Testis (tissue), 3 donors: ENCODE data around the gene CDH22. TPM values are rescaled to one million over a fixed set of nuclear protein-coding genes. Genes with fewer than 3 reads are reported as not detected.

Source experiments
- DNase-seq: peaks from one replicate; pipeline ENCODE4 v3.0.0-alpha.2; 2019
- H3K27ac ChIP-seq, 2 donors: fragments of 200-600 bp; sonication (generic); one replicate each; pipeline ENCODE4 v1.5.1; 2019
- H3K27me3 ChIP-seq: fragments of 200-600 bp; sonication (generic); one replicate; pipeline ENCODE4 v1.5.1; 2019
- H3K36me3 ChIP-seq: fragments of 200-600 bp; sonication (generic); one replicate; pipeline ENCODE4 v1.5.1; 2017; ENCODE audit warnings: low read depth; ENCODE audit errors: missing control alignments
- H3K4me1 ChIP-seq: fragments of 200-600 bp; sonication (generic); one replicate; pipeline ENCODE4 v1.5.1; 2019
- H3K4me3 ChIP-seq, 2 donors: fragments of 200-600 bp; sonication (generic); one replicate each; pipeline ENCODE4 v1.5.1; 2017 to 2019
- H3K9me3 ChIP-seq: fragments of 200-600 bp; sonication (generic); one replicate; pipeline ENCODE4 v1.5.1; 2017
- CTCF ChIP-seq, 3 experiments: fragments of 450-650 bp in 2 of 3; fragments of 200-600 bp in 1 of 3; sonication (generic) in 1 of 3; IDR thresholded peaks; one replicate each; pipeline ENCODE4 v1.5.1; 2016 to 2019; ENCODE audit warnings: antibody characterized with exemption in 3 of 3, mild to moderate bottlenecking in 2 of 3, moderate library complexity in 1 of 3
- POLR2A ChIP-seq: fragments of 450-650 bp; IDR thresholded peaks from one replicate; pipeline ENCODE4 v1.6.1; 2017; ENCODE audit warnings: antibody characterized with exemption, mild to moderate bottlenecking, moderate library complexity
- WGBS, 2 donors: methylation state at CpG; one replicate each; pipeline ENCODE4 v1.1.5; 2018; 5-methylcytosine and 5-hydroxymethylcytosine counted together
- intact Hi-C: fragments of 100-400 bp; cut with DNase I; formaldehyde crosslinking; loops from one replicate; pipeline ENCODE4 v1.15.1; 2023; ENCODE audit warnings: low total_unique reads
- polyA plus RNA-seq: library from polyadenylated mRNA; stranded (reverse); fragments of 350-450 nt; fragmentation: Illumina TruSeq; extraction: RNeasy Lipid Tissue Mini Kit (QIAGEN cat#74804); gene quantifications from one replicate; pipeline ENCODE4 v1.2.3, GENCODE V29; 2014; ENCODE audit warnings: low read depth, low replicate concordance; ENCODE audit not compliant: insufficient read depth
- total RNA-seq, 2 donors: library from RNA; depleted of rRNA; stranded (reverse); fragments of >200 nt; gene quantifications; one replicate each; pipeline ENCODE4 v1.2.3, GENCODE V29; 2016

Gene CDH22
- total and polyA plus RNA-seq, 3 donors from 2014 or later = 1.8 to 2.6 (median 2.6) TPM

- no peaks in the 10 kb centered on the region for H3K27me3 ChIP-seq
- TF ChIP-seq POLR2A (no peak), CTCF (IDR thresholded peaks at IDR 0.05) (no peak)
- no peaks in the 10 kb centered on the region for H3K36me3 ChIP-seq
- no peaks in the 10 kb centered on the region for H3K9me3 ChIP-seq
- H3K4me1 ChIP-seq = no peaks in the 10 kb centered on the region
- no peak overlapping the region for H3K4me3 ChIP-seq
- no peak overlapping the region for H3K27ac ChIP-seq
- intact Hi-C loops = no loop called here
- whole genome bisulfite sequencing, 2 donors = 83% methylated on average over 4 to 5 of the region's 5 CpGs
- DNase-seq = no peak
Measured at GRCh38 chr20:46160661-46161060, 147.6 kb downstream of the CDH22 start.

DNA sequence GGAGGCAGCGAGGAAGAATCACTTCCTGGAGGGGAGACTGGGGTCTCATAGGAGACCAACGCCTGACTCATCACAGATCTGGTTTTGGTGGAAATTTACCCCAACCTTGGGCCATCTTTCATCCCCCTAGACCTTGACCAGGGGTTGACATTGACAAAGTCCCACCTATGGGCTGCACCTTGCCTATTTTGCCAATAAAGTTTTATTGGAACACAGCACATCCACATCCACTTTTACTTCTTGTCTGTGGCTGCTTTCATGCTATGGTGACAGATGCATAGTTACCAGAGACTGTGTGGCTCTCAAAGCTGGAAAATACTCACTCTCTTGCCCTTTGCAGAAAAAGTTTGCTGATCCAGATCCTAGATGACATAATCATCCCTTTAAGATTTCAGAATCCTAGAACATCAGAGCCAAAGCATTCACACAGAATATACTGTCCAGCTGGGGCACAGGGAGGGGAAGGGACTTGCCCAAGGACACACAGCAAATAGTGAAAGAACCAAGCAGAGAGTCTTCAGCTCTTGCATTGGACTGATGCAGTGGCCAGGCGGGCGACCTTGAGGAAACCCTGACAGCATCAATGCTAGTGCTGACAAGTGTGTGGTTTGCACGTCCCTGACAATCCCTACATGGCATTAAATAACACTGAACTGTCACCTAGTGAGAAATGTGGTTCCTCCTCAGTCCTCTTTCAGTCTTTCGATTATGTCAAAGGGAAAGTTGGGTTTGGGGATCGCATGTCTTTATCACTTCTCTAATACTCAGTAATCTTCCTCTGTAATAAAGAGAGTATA, 149.0 kb downstream of the CDH22 start:
- intact Hi-C loops = no loop called here
- Histone ChIP-seq H3K36me3 (no peaks in the 10 kb centered on the region), H3K9me3 (no peaks in the 10 kb centered on the region), H3K27me3 (no peaks in the 10 kb centered on the region), H3K4me3 (no peak overlapping the region), H3K27ac (no peak overlapping the region), H3K4me1 (no peaks in the 10 kb centered on the region)
- TF ChIP-seq CTCF (IDR thresholded peaks at IDR 0.05) = no peak
- WGBS, 2 donors = 81 to 83% methylated on average over 7 of the region's 7 CpGs
- no peak for DNase-seq

- no peak overlapping the region for H3K27ac ChIP-seq
- intact Hi-C loops = no loop called here
- DNase-seq = no peak
- H3K4me1 ChIP-seq = no peaks in the 10 kb centered on the region
- TF ChIP-seq CTCF (IDR thresholded peaks at IDR 0.05) (no peak), POLR2A (no peak)
- H3K36me3 ChIP-seq = no peaks in the 10 kb centered on the region
- no peaks in the 10 kb centered on the region for H3K27me3 ChIP-seq
- 54 to 62% methylated on average over 4 to 5 of the region's 5 CpGs for WGBS, 2 donors
- H3K9me3 ChIP-seq = no peaks in the 10 kb centered on the region
- no peak overlapping the region for H3K4me3 ChIP-seq
Measured at GRCh38 chr20:46158476-46158987, 149.8 kb downstream of the CDH22 start.

- Histone ChIP-seq H3K4me1 (no peaks in the 10 kb centered on the region), H3K27ac (no peak overlapping the region), H3K4me3 (no peak overlapping the region), H3K27me3 (no peaks in the 10 kb centered on the region), H3K36me3 (no peaks in the 10 kb centered on the region), H3K9me3 (no peaks in the 10 kb centered on the region)
- no peak for DNase-seq
- intact Hi-C loops = no loop called here
- TF ChIP-seq CTCF (IDR thresholded peaks at IDR 0.05) (no peak), POLR2A (no peak)
- 60 to 70% methylated on average over 7 of the region's 7 CpGs for WGBS, 2 donors
Measured at GRCh38 chr20:46157625-46158024, 150.7 kb downstream of the CDH22 start.
